Liver (tissue), 9 donors: ENCODE measurements around the gene PYGO2. TPM values are rescaled to one million over a fixed set of nuclear protein-coding genes. Genes with fewer than 3 reads are reported as not detected.
"Not testable (repeated sequence)": the region's sequence is repeated elsewhere in the genome, so short reads cannot be mapped to it uniquely, and the experiment has no call there.

Experiments used
- DNase-seq: peaks from one replicate; pipeline ENCODE4 v3.0.0-alpha.2; 2017; ENCODE audit warnings: low spot score
- H3K27ac ChIP-seq, 2 donors: one replicate each; pipeline ENCODE4 v1.7.0; 2013; ENCODE audit warnings: inconsistent platforms in 2 of 2, low read length in 2 of 2, control low read depth in 1 of 2, low read depth in 1 of 2, mild to moderate bottlenecking in 1 of 2
- H3K27me3 ChIP-seq, 4 donors: one replicate each; pipeline versions ENCODE4 v1.6.1 to v1.7.0; 2013; ENCODE audit warnings: low read length in 3 of 4, inconsistent platforms in 1 of 4, mild to moderate bottlenecking in 1 of 4, moderate library complexity in 1 of 4; ENCODE audit not compliant: control insufficient read depth in 4 of 4, insufficient read depth in 4 of 4
- H3K36me3 ChIP-seq, 4 donors: one replicate each; pipeline versions ENCODE4 v1.6.1 to v1.7.0; 2013; ENCODE audit warnings: low read length in 3 of 4, mild to moderate bottlenecking in 3 of 4, low read depth in 1 of 4, moderate library complexity in 1 of 4; ENCODE audit not compliant: control insufficient read depth in 4 of 4, insufficient read depth in 3 of 4
- H3K4me1 ChIP-seq, 4 donors: one replicate each; pipeline versions ENCODE4 v1.6.1 to v1.7.0; 2013; ENCODE audit warnings: low read length in 3 of 4, mild to moderate bottlenecking in 3 of 4, moderate library complexity in 1 of 4; ENCODE audit not compliant: control insufficient read depth in 4 of 4, insufficient read depth in 4 of 4
- H3K4me3 ChIP-seq, 3 donors: one replicate each; pipeline versions ENCODE4 v1.6.1 to v1.7.0; 2013; ENCODE audit warnings: low read length in 3 of 3, control low read depth in 1 of 3, low read depth in 1 of 3, mild to moderate bottlenecking in 1 of 3
- H3K9ac ChIP-seq, 2 donors: one replicate each; pipeline ENCODE4 v1.7.0; 2013; ENCODE audit warnings: low read length in 2 of 2, mild to moderate bottlenecking in 2 of 2, moderate library complexity in 2 of 2, control low read depth in 1 of 2, low read depth in 1 of 2
- H3K9me3 ChIP-seq, 4 donors: one replicate each; pipeline versions ENCODE4 v1.6.1 to v1.7.0; 2013; ENCODE audit warnings: low read length in 3 of 4; ENCODE audit not compliant: control insufficient read depth in 4 of 4
- EGR1 ChIP-seq, 2 donors: IDR thresholded peaks; 2 replicates each; pipeline ENCODE4 v1.6.1; 2016 to 2018; ENCODE audit warnings: antibody characterized with exemption in 2 of 2, low read depth in 2 of 2
- FOXA1 ChIP-seq: IDR thresholded peaks from 2 replicates; pipeline ENCODE4 v1.6.1; 2016; ENCODE audit warnings: antibody characterized with exemption
- FOXA2 ChIP-seq: IDR thresholded peaks from 2 replicates; pipeline ENCODE4 v1.6.1; 2016; ENCODE audit warnings: antibody characterized with exemption
- GABPA ChIP-seq, 2 donors: IDR thresholded peaks in 1 of 2; conservative IDR thresholded peaks in 1 of 2; 2 replicates each; pipeline ENCODE4 v1.6.1; 2016; ENCODE audit warnings: antibody characterized with exemption in 2 of 2, mild to moderate bottlenecking in 1 of 2, moderate library complexity in 1 of 2
- HNF4A ChIP-seq, 2 donors: conservative IDR thresholded peaks; 2 replicates each; pipeline ENCODE4 v1.6.1; 2016; ENCODE audit warnings: antibody characterized with exemption in 2 of 2, mild to moderate bottlenecking in 2 of 2
- HNF4G ChIP-seq: IDR thresholded peaks from 2 replicates; pipeline ENCODE4 v1.6.1; 2016; ENCODE audit warnings: antibody characterized with exemption
- JUND ChIP-seq, 2 donors: IDR thresholded peaks; 2 replicates each; pipeline ENCODE4 v1.6.1; 2016; ENCODE audit warnings: antibody characterized with exemption in 2 of 2
- RAD21 ChIP-seq, 2 donors: IDR thresholded peaks; 2 replicates each; pipeline ENCODE4 v1.6.1; 2016; ENCODE audit warnings: antibody characterized with exemption in 2 of 2, mild to moderate bottlenecking in 2 of 2
- RXRA ChIP-seq, 2 donors: IDR thresholded peaks; 2 replicates each; pipeline ENCODE4 v1.6.1; 2017 to 2018; ENCODE audit warnings: antibody characterized with exemption in 2 of 2, mild to moderate bottlenecking in 1 of 2
- SP1 ChIP-seq: IDR thresholded peaks from 2 replicates; pipeline ENCODE4 v1.6.1; 2018; ENCODE audit warnings: antibody characterized with exemption, mild to moderate bottlenecking
- TAF1 ChIP-seq: conservative IDR thresholded peaks from 2 replicates; pipeline ENCODE4 v1.6.1; 2016; ENCODE audit warnings: antibody characterized with exemption, mild to moderate bottlenecking
- YY1 ChIP-seq: IDR thresholded peaks from 2 replicates; pipeline ENCODE4 v1.6.1; 2016; ENCODE audit warnings: antibody characterized with exemption, mild to moderate bottlenecking
- WGBS: extraction: QIAGEN DNeasy Blood & Tissue Kit; methylation state at CpG from one replicate; pipeline ENCODE4 v1.1.7; 2013; 5-methylcytosine and 5-hydroxymethylcytosine counted together
- polyA plus RNA-seq, 2 donors: library from polyadenylated mRNA; stranded (reverse) in 1 of 2; unstranded in 1 of 2; fragments of 200-250 nt in 1 of 2; fragments of >200 nt in 1 of 2; fragmentation: Nextera tagmentation in 1 of 2; extraction: Ambion mirVana in 1 of 2; gene quantifications; one replicate each; pipeline versions ENCODE4 v1.2.1 to v1.2.3, GENCODE V29; 2013 to 2015
- total RNA-seq, 2 donors: library from RNA; depleted of rRNA; stranded (reverse); fragments of >200 nt; gene quantifications; one replicate each; pipeline ENCODE4 v1.2.3, GENCODE V29; 2014
- TF ChIP-seq, protein P1 (sequence below): fragments of 150-350 bp; IDR thresholded peaks from 2 replicates; pipeline ENCODE4 v1.5.1; 2017; ENCODE audit warnings: improper control_type of control experiment, low read depth, low read length; ENCODE audit not compliant: missing input control
- TF ChIP-seq, protein P2 (sequence below): IDR thresholded peaks from 2 replicates; pipeline ENCODE4 v1.6.1; 2016; ENCODE audit warnings: antibody characterized with exemption
- TF ChIP-seq, protein P3 (sequence below): IDR thresholded peaks from 2 replicates; pipeline ENCODE4 v1.6.1; 2016; ENCODE audit warnings: antibody characterized with exemption
- TF ChIP-seq, protein P4 (sequence below): IDR thresholded peaks from 2 replicates; pipeline ENCODE4 v1.6.1; 2016; ENCODE audit warnings: antibody characterized with exemption
- donor health status: healthy.
- donor health status: healthy.
- donor health status: healthy.
- donor health status: healthy.
- donor health status: healthy.

The PYGO2 gene
- total and polyA plus RNA-seq, 4 donors: 5.0 to 8.2 (median 7.0) TPM

DNA sequence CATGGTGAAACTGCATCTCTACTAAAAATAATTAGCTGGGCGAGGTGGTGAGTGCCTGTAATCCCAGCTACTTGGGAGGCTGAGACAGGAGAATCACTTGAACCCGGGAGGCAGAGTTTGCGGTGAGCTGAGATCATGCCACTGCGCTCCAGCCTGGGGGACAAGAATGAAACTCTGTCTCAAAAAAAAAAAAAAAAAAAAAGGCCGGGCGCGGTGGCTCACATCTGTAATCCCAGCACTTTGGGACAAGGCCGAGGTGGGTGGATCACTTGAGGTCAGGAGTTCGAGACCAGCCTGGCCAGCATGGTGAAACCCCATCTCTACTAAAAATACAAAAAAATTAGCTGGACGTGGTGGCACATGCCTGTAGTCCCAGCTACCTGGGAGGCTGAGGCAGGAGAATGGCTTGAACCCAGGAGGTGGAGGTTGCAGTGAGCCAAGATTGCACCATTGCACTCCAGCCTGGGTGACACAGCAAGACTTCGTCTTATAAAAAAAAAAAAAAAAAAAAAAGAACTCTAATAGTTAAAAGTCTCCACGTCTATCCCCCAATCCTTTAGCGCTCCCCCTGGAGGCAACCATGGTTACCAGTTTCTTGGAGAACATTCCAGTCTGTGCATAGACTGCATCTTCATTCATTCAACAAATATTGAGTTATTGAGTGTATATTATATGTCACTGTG is 33.9 kb upstream of the PYGO2 start:
- TF ChIP-seq, protein P1, sequence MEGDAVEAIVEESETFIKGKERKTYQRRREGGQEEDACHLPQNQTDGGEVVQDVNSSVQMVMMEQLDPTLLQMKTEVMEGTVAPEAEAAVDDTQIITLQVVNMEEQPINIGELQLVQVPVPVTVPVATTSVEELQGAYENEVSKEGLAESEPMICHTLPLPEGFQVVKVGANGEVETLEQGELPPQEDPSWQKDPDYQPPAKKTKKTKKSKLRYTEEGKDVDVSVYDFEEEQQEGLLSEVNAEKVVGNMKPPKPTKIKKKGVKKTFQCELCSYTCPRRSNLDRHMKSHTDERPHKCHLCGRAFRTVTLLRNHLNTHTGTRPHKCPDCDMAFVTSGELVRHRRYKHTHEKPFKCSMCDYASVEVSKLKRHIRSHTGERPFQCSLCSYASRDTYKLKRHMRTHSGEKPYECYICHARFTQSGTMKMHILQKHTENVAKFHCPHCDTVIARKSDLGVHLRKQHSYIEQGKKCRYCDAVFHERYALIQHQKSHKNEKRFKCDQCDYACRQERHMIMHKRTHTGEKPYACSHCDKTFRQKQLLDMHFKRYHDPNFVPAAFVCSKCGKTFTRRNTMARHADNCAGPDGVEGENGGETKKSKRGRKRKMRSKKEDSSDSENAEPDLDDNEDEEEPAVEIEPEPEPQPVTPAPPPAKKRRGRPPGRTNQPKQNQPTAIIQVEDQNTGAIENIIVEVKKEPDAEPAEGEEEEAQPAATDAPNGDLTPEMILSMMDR: peak; percentile 14
- TF ChIP-seq RAD21 (IDR thresholded peaks at IDR 0.05) (peak; percentile 30 to 50), YY1 (peak; percentile 24)
- H3K27me3 ChIP-seq, H3K27ac ChIP-seq, H3K9me3 ChIP-seq, H3K9ac ChIP-seq, H3K4me3 ChIP-seq, H3K36me3 ChIP-seq: not testable (repeated sequence)
- peak; percentile 59 for DNase-seq
- peaks cover 4 to 23% (median 17%) of the 10 kb centered on the region in 4 donors for H3K4me1 ChIP-seq
- 62% methylated on average over 13 of the region's 13 CpGs for WGBS

DNA sequence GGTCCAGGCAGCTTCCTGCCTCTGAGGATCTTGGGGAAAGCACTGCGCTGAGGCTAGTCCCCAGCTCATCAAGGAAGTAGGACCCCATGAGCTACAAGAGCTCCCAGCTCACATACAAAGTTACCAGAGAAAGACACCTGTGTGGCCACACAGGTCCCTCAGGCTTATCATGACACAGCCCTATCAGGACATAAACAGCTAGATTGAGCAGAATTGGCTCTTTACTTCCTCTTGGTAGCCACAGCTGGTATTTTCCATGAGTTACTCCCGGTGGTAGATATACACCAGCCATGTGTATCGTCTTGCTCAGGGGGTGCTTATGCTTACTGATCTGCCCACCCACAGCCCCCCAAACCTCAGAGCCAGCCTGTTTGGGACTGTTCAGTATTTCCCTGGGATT is 33.0 kb upstream of the PYGO2 start:
- Histone ChIP-seq H3K27me3 (no peaks in the 10 kb centered on the region), H3K4me3 (no peak overlapping the region), H3K27ac (no peak overlapping the region), H3K9ac (no peak overlapping the region), H3K36me3 (peaks cover 0 to 4% (median 1%) of the 10 kb centered on the region in 4 donors), H3K4me1 (peaks cover 0 to 15% (median 9%) of the 10 kb centered on the region in 4 donors), H3K9me3 (no peaks in the 10 kb centered on the region)
- DNase-seq: no peak
- no peak for TF ChIP-seq EGR1 (IDR thresholded peaks at IDR 0.05; ENCODE audit: low read depth in 2 of 2)
- TF ChIP-seq RAD21 (IDR thresholded peaks at IDR 0.05): no peak
- TF ChIP-seq GABPA (IDR thresholded peaks at IDR 0.05 in 1 of 2, conservative IDR thresholded peaks at IDR 0.05 in 1 of 2): no peak
- no peak for TF ChIP-seq RXRA (IDR thresholded peaks at IDR 0.05)
- TF ChIP-seq, protein P1: no peak
- TF ChIP-seq TAF1: no peak
- TF ChIP-seq YY1: no peak
- TF ChIP-seq HNF4G: no peak
- no peak for TF ChIP-seq SP1
- TF ChIP-seq, protein P2, sequence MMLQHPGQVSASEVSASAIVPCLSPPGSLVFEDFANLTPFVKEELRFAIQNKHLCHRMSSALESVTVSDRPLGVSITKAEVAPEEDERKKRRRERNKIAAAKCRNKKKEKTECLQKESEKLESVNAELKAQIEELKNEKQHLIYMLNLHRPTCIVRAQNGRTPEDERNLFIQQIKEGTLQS: no peak
- TF ChIP-seq FOXA1: no peak
- 77% methylated on average over 3 of the region's 3 CpGs for WGBS

DNA sequence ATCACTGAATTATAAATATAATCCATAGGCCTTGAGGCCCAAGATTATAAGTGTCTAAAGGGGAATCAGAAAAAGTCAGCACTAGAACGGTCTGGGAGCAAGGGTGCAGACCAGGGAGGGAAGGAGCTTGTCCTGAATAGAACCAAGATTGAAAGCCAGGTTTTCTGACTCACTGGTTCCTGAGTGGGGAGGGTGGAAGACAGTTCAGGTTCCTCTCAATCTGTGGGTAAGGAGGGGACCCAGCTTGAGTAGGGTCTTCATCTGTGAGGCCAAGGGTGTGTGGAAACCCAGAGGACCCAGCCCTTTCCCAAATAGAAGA is 32.6 kb upstream of the PYGO2 start:
- H3K4me3 ChIP-seq: no peak overlapping the region
- H3K9ac ChIP-seq: no peak overlapping the region
- no peaks in the 10 kb centered on the region for H3K9me3 ChIP-seq
- H3K27ac ChIP-seq: no peak overlapping the region
- 78% methylated on average over 1 of the region's 1 CpG for WGBS
- no peaks in the 10 kb centered on the region for H3K27me3 ChIP-seq
- peaks cover 0 to 6% (median 2%) of the 10 kb centered on the region in 4 donors for H3K36me3 ChIP-seq
- peaks cover 0 to 14% (median 8%) of the 10 kb centered on the region in 4 donors for H3K4me1 ChIP-seq
- DNase-seq: no peak
- TF ChIP-seq FOXA2: no peak
- TF ChIP-seq EGR1 (IDR thresholded peaks at IDR 0.05; ENCODE audit: low read depth in 2 of 2): no peak
- no peak for TF ChIP-seq YY1
- TF ChIP-seq FOXA1: no peak
- TF ChIP-seq RAD21 (IDR thresholded peaks at IDR 0.05): no peak
- no peak for TF ChIP-seq JUND (IDR thresholded peaks at IDR 0.05)
- TF ChIP-seq SP1: no peak
- TF ChIP-seq HNF4G: no peak
- TF ChIP-seq TAF1: no peak
- TF ChIP-seq, protein P3, sequence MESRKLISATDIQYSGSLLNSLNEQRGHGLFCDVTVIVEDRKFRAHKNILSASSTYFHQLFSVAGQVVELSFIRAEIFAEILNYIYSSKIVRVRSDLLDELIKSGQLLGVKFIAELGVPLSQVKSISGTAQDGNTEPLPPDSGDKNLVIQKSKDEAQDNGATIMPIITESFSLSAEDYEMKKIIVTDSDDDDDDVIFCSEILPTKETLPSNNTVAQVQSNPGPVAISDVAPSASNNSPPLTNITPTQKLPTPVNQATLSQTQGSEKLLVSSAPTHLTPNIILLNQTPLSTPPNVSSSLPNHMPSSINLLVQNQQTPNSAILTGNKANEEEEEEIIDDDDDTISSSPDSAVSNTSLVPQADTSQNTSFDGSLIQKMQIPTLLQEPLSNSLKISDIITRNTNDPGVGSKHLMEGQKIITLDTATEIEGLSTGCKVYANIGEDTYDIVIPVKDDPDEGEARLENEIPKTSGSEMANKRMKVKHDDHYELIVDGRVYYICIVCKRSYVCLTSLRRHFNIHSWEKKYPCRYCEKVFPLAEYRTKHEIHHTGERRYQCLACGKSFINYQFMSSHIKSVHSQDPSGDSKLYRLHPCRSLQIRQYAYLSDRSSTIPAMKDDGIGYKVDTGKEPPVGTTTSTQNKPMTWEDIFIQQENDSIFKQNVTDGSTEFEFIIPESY: no peak
- TF ChIP-seq HNF4A (conservative IDR thresholded peaks at IDR 0.05): no peak
- TF ChIP-seq, protein P2: no peak
- TF ChIP-seq, protein P1: no peak
- TF ChIP-seq, protein P4, sequence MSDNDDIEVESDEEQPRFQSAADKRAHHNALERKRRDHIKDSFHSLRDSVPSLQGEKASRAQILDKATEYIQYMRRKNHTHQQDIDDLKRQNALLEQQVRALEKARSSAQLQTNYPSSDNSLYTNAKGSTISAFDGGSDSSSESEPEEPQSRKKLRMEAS: no peak
